Coronary artery (tissue), 2 donors: ENCODE data around the gene ZMYND8.

ENCODE experiments used
- DNase-seq: peaks from one replicate; pipeline ENCODE4 v3.0.0-alpha.2; 2017; ENCODE audit warnings: low spot score
- H3K27ac ChIP-seq, 2 donors: fragments of 200-600 bp; sonication (generic); one replicate each; pipeline ENCODE4 v1.5.1; 2016 to 2019
- H3K4me3 ChIP-seq: fragments of 200-600 bp; sonication (generic); 2 replicates; pipeline ENCODE4 v1.5.1; 2016; ENCODE audit warnings: mild to moderate bottlenecking, moderate library complexity
- CTCF ChIP-seq: fragments of 200-600 bp; sonication (generic); IDR thresholded peaks from one replicate; pipeline ENCODE4 v1.5.1; 2019; ENCODE audit warnings: antibody characterized with exemption

The ZMYND8 gene

DNA sequence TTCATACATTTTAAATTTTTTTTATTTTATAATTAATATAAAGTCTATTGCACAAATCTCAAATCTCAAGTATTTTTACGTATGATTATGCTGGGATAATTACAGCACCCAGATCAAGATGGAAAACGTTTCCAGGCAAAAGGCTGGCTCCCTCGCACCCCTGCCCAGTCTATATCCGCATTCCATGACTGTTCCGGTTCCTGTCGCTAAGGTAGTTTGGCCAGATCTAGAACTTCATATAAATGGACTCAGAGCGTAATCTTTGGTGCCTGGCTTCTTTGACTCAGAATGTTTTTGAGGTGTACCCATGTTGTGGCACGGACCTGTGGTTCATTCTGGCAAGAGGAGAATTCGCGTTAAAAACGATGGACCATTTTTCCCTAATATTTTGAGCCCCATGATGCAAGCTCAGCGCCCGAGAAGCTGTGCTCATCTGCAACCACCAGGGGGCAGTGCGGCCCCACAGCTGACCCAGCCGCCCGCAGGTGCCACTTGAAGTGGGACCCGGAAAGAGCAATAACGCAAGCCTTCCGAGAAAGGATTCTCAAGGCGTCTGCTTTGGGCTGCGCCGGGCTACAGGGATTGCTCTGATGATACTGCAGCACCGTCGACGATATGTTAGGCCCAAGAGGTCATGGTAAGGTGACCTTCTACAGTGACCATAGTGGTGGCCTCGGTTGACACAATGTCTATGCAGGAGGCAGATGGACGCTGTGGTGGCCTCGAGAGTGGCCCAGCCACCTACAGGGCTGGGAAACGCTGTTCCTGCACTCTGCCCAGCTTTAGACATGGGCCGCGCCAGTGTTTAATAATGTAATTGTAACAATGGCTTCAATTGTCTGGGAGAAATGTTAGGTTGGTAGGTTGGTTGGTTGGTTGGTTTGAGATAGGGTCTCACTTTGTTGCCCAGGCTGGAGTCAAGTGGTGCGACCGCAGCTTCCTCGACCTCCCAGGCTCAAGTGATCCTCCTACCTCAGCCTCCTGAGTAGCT is 160.1 kb downstream of the ZMYND8 start:
- Histone ChIP-seq H3K4me3 (peak overlapping the region; percentile 1), H3K27ac (no peak overlapping the region)
- peak; percentile 80 for DNase-seq
- TF ChIP-seq CTCF = peak; percentile 99

DNA sequence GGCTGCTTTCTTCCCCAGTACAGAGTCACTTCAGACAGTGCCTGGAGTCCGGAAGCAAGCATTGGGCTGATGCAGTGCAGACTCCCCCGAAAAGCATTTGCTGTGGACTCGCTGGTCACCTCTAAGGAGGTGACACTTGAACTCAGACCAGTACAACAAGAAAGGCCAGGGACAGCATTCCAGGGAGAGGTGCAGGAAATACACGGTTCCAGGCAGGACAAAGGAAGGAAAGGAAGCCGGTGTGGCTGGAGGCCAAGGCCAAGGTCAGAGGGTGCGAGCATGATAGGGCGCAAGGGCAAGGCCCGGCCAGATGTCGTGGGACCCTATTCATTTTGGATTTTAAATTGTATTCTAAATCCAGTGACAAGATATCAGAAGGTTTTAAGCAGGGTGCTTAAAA is 160.9 kb downstream of the ZMYND8 start:
- no peak for DNase-seq
- no peak for TF ChIP-seq CTCF
- H3K27ac ChIP-seq = no peak overlapping the region
- H3K4me3 ChIP-seq = no peak overlapping the region

DNA sequence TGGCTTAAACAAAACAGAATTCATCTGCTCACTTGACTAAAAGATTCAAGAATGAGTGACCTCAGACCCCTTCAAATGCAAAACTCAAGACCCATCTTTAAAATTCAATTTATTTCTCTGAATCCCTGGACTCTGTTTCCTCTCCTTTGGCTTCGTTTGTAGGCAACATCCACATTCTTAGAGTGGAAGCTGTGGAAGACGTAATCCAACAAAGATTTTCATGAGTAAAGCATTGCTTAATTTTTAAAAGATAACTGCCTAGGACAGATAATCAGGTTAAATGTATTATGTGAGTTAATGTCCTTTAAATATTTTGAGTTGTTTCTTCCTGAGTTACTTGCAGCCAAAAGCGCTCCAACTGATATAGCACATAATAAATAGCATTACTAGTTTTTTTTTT is 164.5 kb downstream of the ZMYND8 start:
- no peak for TF ChIP-seq CTCF
- no peak overlapping the region for H3K4me3 ChIP-seq
- DNase-seq = no peak
- no peak overlapping the region for H3K27ac ChIP-seq

DNA sequence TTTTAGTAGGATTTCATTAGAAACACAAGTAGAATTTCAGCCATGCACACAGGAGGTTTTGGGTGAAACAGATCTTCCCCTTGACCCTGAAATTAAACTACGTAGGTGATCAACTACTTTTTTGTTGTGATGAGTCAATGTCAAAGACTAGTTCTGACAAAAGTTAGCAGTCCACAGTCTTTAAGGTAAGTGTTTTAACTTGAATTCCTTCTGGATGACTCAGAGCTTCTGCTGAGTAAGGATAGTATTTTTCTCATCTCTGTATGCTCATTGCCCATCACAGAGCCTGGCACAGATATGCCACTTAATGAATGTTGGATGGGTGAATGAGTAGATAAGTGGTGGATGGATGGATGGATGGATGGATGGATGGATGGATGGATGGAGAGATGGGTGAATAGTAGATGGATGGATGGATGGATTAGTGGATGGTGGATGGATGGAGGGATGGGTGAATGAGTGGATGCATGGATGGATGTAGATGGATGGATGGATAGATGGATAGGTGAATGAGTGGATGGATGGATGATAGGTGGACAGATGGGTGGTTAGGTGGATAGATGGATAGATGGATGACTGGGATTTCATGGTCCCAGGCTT is 165.3 kb downstream of the ZMYND8 start:
- no peak for DNase-seq
- no peak for TF ChIP-seq CTCF
- no peak overlapping the region for H3K27ac ChIP-seq
- no peak overlapping the region for H3K4me3 ChIP-seq

DNA sequence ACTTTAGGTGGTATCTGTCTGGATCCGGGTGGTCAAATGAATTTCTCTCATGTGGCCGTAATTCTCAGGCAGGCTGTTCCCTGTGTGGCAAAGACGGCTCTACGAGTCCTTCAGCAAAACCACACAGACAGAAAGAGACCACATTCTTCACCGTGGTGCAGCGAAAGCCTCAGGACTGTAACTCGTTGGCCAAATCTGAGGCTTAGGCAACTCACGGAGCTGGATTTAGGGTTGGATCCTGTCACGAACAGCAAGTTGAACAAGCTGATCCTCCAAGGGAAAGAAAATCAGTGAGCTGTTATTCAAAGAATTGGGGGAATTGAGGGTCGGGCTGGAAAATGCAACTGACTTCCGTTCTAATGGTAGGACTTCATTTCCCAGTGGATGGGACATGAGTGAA is 167.4 kb downstream of the ZMYND8 start:
- no peak for DNase-seq
- no peak for TF ChIP-seq CTCF
- Histone ChIP-seq H3K27ac (no peak overlapping the region), H3K4me3 (peak overlapping the region; percentile 21)

- TF ChIP-seq CTCF = no peak
- no peak for DNase-seq
- Histone ChIP-seq H3K27ac (no peak overlapping the region), H3K4me3 (peak overlapping the region; percentile 21)
Measured at GRCh38 chr20:47188540-47188939, 168.0 kb downstream of the ZMYND8 start.
